SK-N-SH treated with all-trans-retinoic acid at 6 μM for 48 hours (cell line): Measurements from ENCODE around the gene ZXDB.
A peak's percentile ranks its signal among the peaks of the same experiment; 100 is the strongest.

Source experiments
- ATAC-seq: fragments of 200-7000 bp; cut with Tn5 transposase; 3 replicates; pipeline ENCODE4 v1.9.1; 2020; ENCODE audit warnings: mild to moderate bottlenecking, moderate library complexity
- CREB5 ChIP-seq: fragments of 250-450 bp; sonication (Bioruptor Pico); IDR thresholded peaks from 2 replicates; pipeline ENCODE4 v1.5.1; 2020; ENCODE audit warnings: low read depth, mild to moderate bottlenecking, moderate library complexity
- CSDC2 ChIP-seq: fragments of 250-450 bp; sonication (Bioruptor Pico); IDR thresholded peaks from 2 replicates; pipeline ENCODE4 v1.5.0; 2020; ENCODE audit warnings: mild to moderate bottlenecking, moderate library complexity
- CSRNP3 ChIP-seq: fragments of 250-450 bp; sonication (Bioruptor Pico); IDR thresholded peaks from 2 replicates; pipeline ENCODE4 v1.5.1; 2021; ENCODE audit warnings: mild to moderate bottlenecking, moderate library complexity
- ESRRG ChIP-seq: fragments of 250-450 bp; sonication (Bioruptor Pico); IDR thresholded peaks from 2 replicates; pipeline ENCODE4 v1.6.1; 2021; ENCODE audit warnings: mild to moderate bottlenecking
- GLIS3 ChIP-seq: fragments of 250-450 bp; sonication (Bioruptor Pico); IDR thresholded peaks from 2 replicates; pipeline ENCODE4 v1.5.0; 2020; ENCODE audit warnings: mild to moderate bottlenecking, moderate library complexity
- ISL1 ChIP-seq: fragments of 250-450 bp; sonication (Bioruptor Pico); IDR thresholded peaks from 2 replicates; pipeline ENCODE4 v2.1.2; 2022; ENCODE audit warnings: mild to moderate bottlenecking, moderate library complexity
- OSR1 ChIP-seq: fragments of 250-450 bp; sonication (Bioruptor Pico); IDR thresholded peaks from 2 replicates; pipeline ENCODE4 v1.8.0; 2022; ENCODE audit warnings: moderate library complexity, mild to moderate bottlenecking, inconsistent platforms
- PATZ1 ChIP-seq: fragments of 250-450 bp; sonication (Bioruptor Pico); IDR thresholded peaks from 2 replicates; pipeline ENCODE4 v1.8.0; 2020; ENCODE audit warnings: mild to moderate bottlenecking, moderate library complexity, borderline replicate concordance
- POU6F1 ChIP-seq: fragments of 250-450 bp; sonication (Bioruptor Pico); IDR thresholded peaks from 2 replicates; pipeline ENCODE4 v1.8.0; 2021; ENCODE audit warnings: low read depth, mild to moderate bottlenecking, moderate library complexity, borderline replicate concordance
- PPARA ChIP-seq: fragments of 250-450 bp; sonication (Bioruptor Pico); IDR thresholded peaks from 2 replicates; pipeline ENCODE4 v1.5.0; 2020; ENCODE audit warnings: mild to moderate bottlenecking, borderline replicate concordance
- RARB ChIP-seq: fragments of 250-450 bp; sonication (Bioruptor Pico); IDR thresholded peaks from 2 replicates; pipeline ENCODE4 v1.8.0; 2021; ENCODE audit warnings: mild to moderate bottlenecking, moderate library complexity
- TCF4 ChIP-seq: fragments of 250-450 bp; sonication (Bioruptor Pico); IDR thresholded peaks from 2 replicates; pipeline ENCODE4 v1.8.0; 2021; ENCODE audit warnings: mild to moderate bottlenecking, moderate library complexity, borderline replicate concordance
- TOX ChIP-seq: fragments of 250-450 bp; sonication (Bioruptor Pico); IDR thresholded peaks from 2 replicates; pipeline ENCODE4 v1.8.0; 2021; ENCODE audit warnings: mild to moderate bottlenecking, moderate library complexity, borderline replicate concordance
- TSHZ2 ChIP-seq: fragments of 250-450 bp; sonication (Bioruptor Pico); IDR thresholded peaks from 2 replicates; pipeline ENCODE4 v1.5.0; 2020; ENCODE audit warnings: mild to moderate bottlenecking, moderate library complexity
- ZC3H10 ChIP-seq: fragments of 250-450 bp; sonication (Bioruptor Pico); IDR thresholded peaks from 2 replicates; pipeline ENCODE4 v1.5.1; 2021; ENCODE audit warnings: mild to moderate bottlenecking, moderate library complexity
- ZFP3 ChIP-seq: fragments of 250-450 bp; sonication (Bioruptor Pico); IDR thresholded peaks from 2 replicates; pipeline ENCODE4 v1.5.0; 2020; ENCODE audit warnings: mild to moderate bottlenecking, moderate library complexity
- ZFP30 ChIP-seq: fragments of 450-650 bp; formaldehyde crosslinking; IDR thresholded peaks from 2 replicates; pipeline ENCODE4 v1.5.0; 2022; ENCODE audit warnings: mild to moderate bottlenecking, moderate library complexity
- ZNF70 ChIP-seq: fragments of 450-650 bp; formaldehyde crosslinking; IDR thresholded peaks from 2 replicates; pipeline ENCODE4 v1.5.0; 2020; ENCODE audit warnings: mild to moderate bottlenecking, moderate library complexity
- ZNF8 ChIP-seq: fragments of 450-650 bp; formaldehyde crosslinking; IDR thresholded peaks from 2 replicates; pipeline ENCODE4 v1.5.0; 2020; ENCODE audit warnings: mild to moderate bottlenecking, moderate library complexity

The ZXDB gene

GRCh38 chrX:57587607-57588006, 4.2 kb upstream of the ZXDB start:
- TF ChIP-seq ISL1: no peak
- ATAC-seq: no peak

GRCh38 chrX:57592160-57592893, 516 bp downstream of the ZXDB start:
- peak; percentile 79 for ATAC-seq

- ATAC-seq: peak; percentile 62
These were observed 1.0 kb downstream of the ZXDB start for GRCh38 chrX:57592894-57593215.

GRCh38 chrX:57595381-57595811, 3.6 kb downstream of the ZXDB start:
- ATAC-seq: peak; percentile 23
- TF ChIP-seq ISL1 (peak; percentile 67), TSHZ2 (CRISPR knock-in tag) (no peak)

GRCh38 chrX:57596109-57596508, 4.3 kb downstream of the ZXDB start:
- no peak for TF ChIP-seq TCF4 (CRISPR knock-in tag)
- TF ChIP-seq RARB: no peak
- no peak for TF ChIP-seq ZNF8
- TF ChIP-seq TOX (CRISPR knock-in tag): no peak
- no peak for TF ChIP-seq CREB5 (CRISPR knock-in tag)
- TF ChIP-seq CSRNP3 (CRISPR knock-in tag): no peak
- no peak for TF ChIP-seq ZFP30
- TF ChIP-seq ZC3H10 (CRISPR knock-in tag): no peak
- no peak for TF ChIP-seq ESRRG (CRISPR knock-in tag)
- no peak for TF ChIP-seq ZNF70 (CRISPR knock-in tag)
- TF ChIP-seq, all 23 proteins: peak for 0
- no peak for ATAC-seq

- no peak for ATAC-seq
- TF ChIP-seq CSDC2 (CRISPR knock-in tag) (no peak), CSRNP3 (CRISPR knock-in tag) (no peak), ZFP30 (no peak), OSR1 (no peak), ZFP3 (CRISPR knock-in tag) (no peak), GLIS3 (CRISPR knock-in tag) (no peak), POU6F1 (CRISPR knock-in tag) (no peak), RARB (no peak), CREB5 (CRISPR knock-in tag) (no peak), ZC3H10 (CRISPR knock-in tag) (no peak), PPARA (CRISPR knock-in tag) (no peak), PATZ1 (no peak), TOX (CRISPR knock-in tag) (no peak)
These were observed 4.7 kb downstream of the ZXDB start for GRCh38 chrX:57596516-57596915.
